RWPE1 (cell line): ENCODE measurements around the gene C11orf52.

ENCODE experiments used
- CTCF ChIA-PET: fragments of 350-600 bp; sonication (Branson Sonifier 250); formaldehyde crosslinking; extraction: SDS; loops from one replicate; lab custom pipeline; 2021; lab: Yijun Ruan, JAX
- POLR2A ChIA-PET: fragments of 400-600 bp; formaldehyde crosslinking; extraction: SDS; loops from one replicate; lab custom pipeline; 2020; ENCODE audit warnings: antibody characterized with exemption; ENCODE audit not compliant: low non-redundant PET; lab: Yijun Ruan, JAX
- DNase-seq: peaks from one replicate; pipeline ENCODE4 v3.0.0; 2012; ENCODE audit warnings: low spot score
- H3K27ac ChIP-seq: fragments of 450-650 bp; 2 replicates; pipeline ENCODE4 v1.5.1; 2017
- TF ChIP-seq, protein P1 (sequence below): fragments of 450-650 bp; conservative IDR thresholded peaks from 2 replicates; pipeline ENCODE4 v1.5.1; 2017; ENCODE audit warnings: low read depth, mild to moderate bottlenecking

C11orf52 gene

DNA sequence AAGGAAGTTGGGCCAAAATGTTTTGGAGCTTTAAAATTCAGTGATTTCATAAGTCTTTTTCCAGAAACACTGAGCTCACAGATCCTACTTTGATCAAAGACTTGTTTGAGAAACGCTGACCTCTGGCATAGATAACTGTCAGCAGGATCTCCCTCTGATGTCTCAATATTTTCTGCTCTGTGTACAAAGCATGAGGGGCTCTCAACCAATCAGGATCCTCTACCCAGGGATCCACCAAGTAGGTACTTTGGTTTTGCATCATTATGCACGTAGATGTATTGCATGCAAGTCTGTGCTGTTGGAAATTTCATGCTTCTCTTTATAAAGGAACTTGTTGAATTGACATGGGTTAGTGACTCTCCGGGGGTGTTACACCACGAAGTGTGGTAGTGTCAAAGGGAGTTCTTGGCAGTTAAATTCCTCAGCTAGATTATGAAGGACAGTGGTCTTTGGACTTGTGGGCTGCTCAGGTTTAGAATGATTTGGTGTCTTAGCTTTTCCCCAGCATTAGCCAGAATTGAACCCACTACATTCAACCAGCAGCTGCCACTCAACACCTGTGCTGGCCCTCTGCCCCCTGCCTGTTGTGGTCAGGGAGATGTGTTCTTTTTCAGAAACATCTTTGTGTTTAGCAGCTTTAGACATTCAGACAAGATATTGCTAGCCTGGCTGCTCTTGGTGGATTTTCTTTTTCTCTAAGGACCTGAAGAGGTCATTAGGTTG, 16.8 kb downstream of the C11orf52 start:
- no peak for DNase-seq
- POLR2A ChIA-PET = no interaction called here
- no peak overlapping the region for H3K27ac ChIP-seq
- CTCF ChIA-PET = interaction anchor here (0.5 to 1.1 kb wide), 2 partner anchors 36 to 47 kb away, joined by 3 to 5 read pairs; no protein-coding TSS in a partner anchor
- TF ChIP-seq, protein P1, sequence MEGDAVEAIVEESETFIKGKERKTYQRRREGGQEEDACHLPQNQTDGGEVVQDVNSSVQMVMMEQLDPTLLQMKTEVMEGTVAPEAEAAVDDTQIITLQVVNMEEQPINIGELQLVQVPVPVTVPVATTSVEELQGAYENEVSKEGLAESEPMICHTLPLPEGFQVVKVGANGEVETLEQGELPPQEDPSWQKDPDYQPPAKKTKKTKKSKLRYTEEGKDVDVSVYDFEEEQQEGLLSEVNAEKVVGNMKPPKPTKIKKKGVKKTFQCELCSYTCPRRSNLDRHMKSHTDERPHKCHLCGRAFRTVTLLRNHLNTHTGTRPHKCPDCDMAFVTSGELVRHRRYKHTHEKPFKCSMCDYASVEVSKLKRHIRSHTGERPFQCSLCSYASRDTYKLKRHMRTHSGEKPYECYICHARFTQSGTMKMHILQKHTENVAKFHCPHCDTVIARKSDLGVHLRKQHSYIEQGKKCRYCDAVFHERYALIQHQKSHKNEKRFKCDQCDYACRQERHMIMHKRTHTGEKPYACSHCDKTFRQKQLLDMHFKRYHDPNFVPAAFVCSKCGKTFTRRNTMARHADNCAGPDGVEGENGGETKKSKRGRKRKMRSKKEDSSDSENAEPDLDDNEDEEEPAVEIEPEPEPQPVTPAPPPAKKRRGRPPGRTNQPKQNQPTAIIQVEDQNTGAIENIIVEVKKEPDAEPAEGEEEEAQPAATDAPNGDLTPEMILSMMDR = no peak

DNA sequence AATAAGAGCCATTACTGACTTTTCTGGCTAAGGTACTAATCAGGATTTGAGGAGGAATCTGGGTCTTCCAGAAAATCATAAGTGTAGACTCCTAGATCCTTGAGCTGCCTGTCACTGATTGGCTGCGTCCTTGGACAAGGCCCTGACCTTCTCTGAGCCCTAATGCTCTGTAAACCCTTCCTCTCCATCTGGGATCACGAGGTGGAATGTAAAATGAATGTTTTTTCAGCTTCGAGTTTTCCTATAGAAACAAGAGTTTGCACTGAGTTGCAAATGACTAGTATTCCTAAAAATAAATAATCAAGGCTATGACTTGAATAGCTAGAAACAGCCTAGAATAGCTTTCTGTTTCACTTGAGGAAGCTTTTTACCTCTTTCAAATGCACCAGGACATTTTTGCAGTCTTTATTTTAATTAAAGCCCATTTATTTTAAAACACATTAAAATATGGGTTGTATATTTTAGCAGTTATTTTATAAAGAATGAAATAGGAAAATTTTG, 17.4 kb downstream of the C11orf52 start:
- ChIA-PET CTCF (interaction anchor here (1.1 kb wide), 1 partner anchor 46 kb away, joined by 5 read pairs; no protein-coding TSS in a partner anchor), POLR2A (interaction anchor here (0.7 kb wide), 1 partner anchor 405 kb away, joined by 3 read pairs; no protein-coding TSS in a partner anchor)
- TF ChIP-seq, protein P1 = no peak
- no peak overlapping the region for H3K27ac ChIP-seq
- DNase-seq = no peak

DNA sequence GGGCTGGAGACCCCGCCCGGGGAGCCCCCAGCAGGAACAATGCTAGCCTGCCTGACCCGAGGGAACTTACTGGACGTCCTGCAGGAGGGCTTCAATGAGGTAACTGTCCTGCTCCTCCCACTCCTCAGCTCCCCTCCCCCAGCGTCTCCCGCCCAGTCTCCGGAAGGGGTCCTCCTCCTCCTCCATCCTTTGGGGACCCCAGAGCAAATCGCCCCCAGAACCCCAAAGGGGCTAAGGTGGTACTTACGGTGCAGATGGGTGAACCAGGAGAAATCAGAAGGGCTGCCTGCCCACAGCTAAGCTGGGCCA, 18.7 kb downstream of the C11orf52 start:
- no peak for DNase-seq
- ChIA-PET POLR2A (no interaction called here), CTCF (interaction anchor here (0.7 to 0.9 kb wide), 3 partner anchors 13 to 146 kb away, joined by 3 read pairs; no protein-coding TSS in a partner anchor)
- TF ChIP-seq, protein P1 = no peak
- peak overlapping the region; percentile 93 for H3K27ac ChIP-seq

DNA sequence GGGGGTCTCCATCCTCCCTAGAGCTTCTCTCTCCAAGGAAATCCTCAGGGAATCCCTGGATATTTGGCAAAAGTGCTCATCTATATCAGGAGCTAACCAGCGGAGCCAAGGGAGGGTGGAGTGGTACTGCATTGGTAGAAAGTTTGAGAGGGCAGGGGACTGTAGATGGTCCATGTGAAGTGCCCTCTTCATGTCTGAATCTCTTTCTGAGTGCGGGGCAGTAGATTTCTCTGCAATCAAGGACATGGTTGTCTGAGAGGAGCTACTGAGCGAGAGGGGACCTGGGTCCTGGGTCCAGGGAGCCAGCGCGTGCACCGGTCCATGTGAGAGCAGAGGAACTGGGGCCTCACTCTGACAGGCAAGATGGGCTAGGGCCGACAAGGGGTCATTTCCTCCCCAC, 19.1 kb downstream of the C11orf52 start:
- ChIA-PET CTCF (interaction anchor here (0.6 to 0.9 kb wide), 4 partner anchors 12 to 343 kb away, joined by 3 to 5 read pairs (median 3); no protein-coding TSS in a partner anchor), POLR2A (no interaction called here)
- TF ChIP-seq, protein P1 = no peak
- DNase-seq = no peak
- peak overlapping the region; percentile 93 for H3K27ac ChIP-seq

DNA sequence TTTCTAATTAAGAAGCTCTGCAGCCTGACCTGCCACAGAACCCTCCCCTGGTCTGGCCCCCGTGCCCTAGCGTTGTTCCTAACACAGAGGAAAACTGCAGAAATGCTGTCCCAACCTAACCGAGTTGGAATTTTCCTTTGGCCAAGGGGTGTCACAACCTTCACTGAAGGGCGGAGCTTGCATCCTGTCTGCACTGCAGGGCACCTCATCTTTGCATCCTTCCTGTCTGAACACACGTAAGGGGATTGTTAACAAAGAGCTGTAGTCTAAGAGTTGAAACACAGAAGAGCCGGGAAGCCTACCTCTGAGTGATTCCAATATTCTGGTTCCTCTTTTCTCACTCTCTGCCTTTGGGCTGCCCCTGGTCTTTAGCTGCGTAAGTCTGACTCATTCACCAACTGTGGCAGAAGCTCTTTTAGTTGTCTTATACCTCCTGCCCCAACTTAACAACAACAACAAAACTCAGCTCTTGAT, 20.0 kb downstream of the C11orf52 start:
- DNase-seq = no peak

DNA sequence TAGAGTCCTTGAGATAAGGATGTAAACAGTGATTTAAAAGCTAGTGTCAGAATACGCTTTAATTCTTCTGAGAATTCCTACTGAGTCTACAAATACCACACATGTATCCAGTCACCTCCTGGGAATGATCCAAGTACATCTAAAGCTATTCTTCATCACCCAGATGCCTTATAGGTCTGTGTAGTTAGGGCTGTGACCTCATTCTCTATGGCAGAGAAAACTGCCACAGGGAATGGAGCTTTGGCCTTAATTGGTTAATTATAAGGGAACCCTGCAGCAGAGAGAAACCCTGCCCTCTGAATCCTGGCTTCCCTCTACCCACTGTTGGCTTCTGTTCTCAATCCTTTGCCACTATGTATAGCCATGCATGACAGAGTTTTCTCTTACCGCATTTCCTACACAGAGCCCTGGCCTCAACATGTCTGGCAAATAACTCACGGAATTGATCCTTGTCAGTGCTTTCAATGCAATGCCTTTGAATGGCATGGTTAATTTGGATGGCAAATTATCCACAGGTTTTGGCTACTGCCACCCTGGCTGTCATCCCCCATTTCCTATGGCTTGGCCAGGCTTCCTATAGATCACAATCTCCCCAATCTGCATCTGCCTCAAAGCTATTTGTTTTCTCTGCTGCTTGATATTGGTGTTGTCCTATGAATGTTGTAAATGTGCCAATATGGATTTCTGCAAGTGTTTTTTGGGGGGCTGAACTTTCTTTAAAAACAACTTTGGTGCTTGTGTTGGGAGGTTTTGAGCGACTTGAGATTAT, 21.3 kb downstream of the C11orf52 start:
- ChIA-PET POLR2A (no interaction called here), CTCF (interaction anchor here (0.6 to 0.7 kb wide), 3 partner anchors 45 to 521 kb away, joined by 3 read pairs; no protein-coding TSS in a partner anchor)
- peak overlapping the region; percentile 61 for H3K27ac ChIP-seq
- DNase-seq = no peak
- TF ChIP-seq, protein P1 = no peak

More for the DNA sequence above, 20.0 kb downstream of the C11orf52 start:
- TF ChIP-seq, protein P1 = no peak
- ChIA-PET CTCF (interaction anchor here (0.6 kb wide), 2 partner anchors 62 to 537 kb away, joined by 4 read pairs; no protein-coding TSS in a partner anchor), POLR2A (no interaction called here)
- H3K27ac ChIP-seq = peak overlapping the region; percentile 93
